ENCODE data around the gene LATS1.
"Not testable (repeated sequence)": the region's sequence is repeated elsewhere in the genome, so short reads cannot be mapped to it uniquely, and the experiment has no call there.

The LATS1 gene

GRCh38 chr6:149717588-149718458 lies at the start of gene LATS1:
Gene LATS1, minus strand, starts transcription at chr6:149718101. Its CDS starts 15,975 bp downstream, at chr6:149702126.
- peak; percentile 93 for DNase-seq (ENCODE audit: low spot score)

- no peak for DNase-seq (ENCODE audit: low spot score)
Observed at GRCh38 chr6:149766156-149766769, 48.4 kb upstream of the LATS1 start.

GRCh38 chr6:149763866-149764265 lies 46.0 kb upstream of the LATS1 start:
- no peak for DNase-seq (ENCODE audit: low spot score)

- DNase-seq (ENCODE audit: low spot score), result no peak
Observed at GRCh38 chr6:149761438-149761837, 43.5 kb upstream of the LATS1 start.

GRCh38 chr6:149756261-149756636 lies 38.3 kb upstream of the LATS1 start:
- no peak for DNase-seq (ENCODE audit: low spot score)

GRCh38 chr6:149755300-149756260 lies 37.7 kb upstream of the LATS1 start:
- DNase-seq (ENCODE audit: low spot score), result no peak

GRCh38 chr6:149754548-149754947 lies 36.6 kb upstream of the LATS1 start:
- no peak for DNase-seq (ENCODE audit: low spot score)

GRCh38 chr6:149753374-149753637 lies 35.4 kb upstream of the LATS1 start:
- not testable (repeated sequence) for DNase-seq (ENCODE audit: low spot score)

- DNase-seq (ENCODE audit: low spot score), result no peak
Observed at GRCh38 chr6:149752600-149753373, 34.9 kb upstream of the LATS1 start.

GRCh38 chr6:149751920-149752319 lies 34.0 kb upstream of the LATS1 start:
- not testable (repeated sequence) for DNase-seq (ENCODE audit: low spot score)

- DNase-seq (ENCODE audit: low spot score), result no peak
Observed at GRCh38 chr6:149751239-149751638, 33.3 kb upstream of the LATS1 start.

- DNase-seq (ENCODE audit: low spot score), result peak; percentile 72
Observed at GRCh38 chr6:149750136-149750609, 32.3 kb upstream of the LATS1 start.

GRCh38 chr6:149749594-149750135 lies 31.8 kb upstream of the LATS1 start, which contains the start of gene PCMT1:
Gene PCMT1, plus strand, starts transcription at chr6:149749741. Its CDS starts 161 bp downstream, at chr6:149749902.
- peak; percentile 93 for DNase-seq (ENCODE audit: low spot score)

GRCh38 chr6:149749082-149749593 lies 31.2 kb upstream of the LATS1 start:
- not testable (repeated sequence) for DNase-seq (ENCODE audit: low spot score)

GRCh38 chr6:149746147-149746946 lies 28.4 kb upstream of the LATS1 start, which contains the start of gene NUP43:
Gene NUP43, minus strand, starts transcription at chr6:149746529. Its CDS starts 34 bp downstream, at chr6:149746495.
- DNase-seq (ENCODE audit: low spot score), result peak; percentile 89

- not testable (repeated sequence) for DNase-seq (ENCODE audit: low spot score)
Observed at GRCh38 chr6:149745252-149745651, 27.4 kb upstream of the LATS1 start.

GRCh38 chr6:149734915-149735314 lies 17.0 kb upstream of the LATS1 start:
- DNase-seq (ENCODE audit: low spot score), result no peak

- DNase-seq (ENCODE audit: low spot score), result no peak
Observed at GRCh38 chr6:149733089-149733720, 15.3 kb upstream of the LATS1 start.

- no peak for DNase-seq (ENCODE audit: low spot score)
Observed at GRCh38 chr6:149729824-149730223, 11.9 kb upstream of the LATS1 start.

Measured in left forelimb (tissue), 1 donor.